K562 (cell line): ENCODE results near the gene IMMP2L. TPM values are rescaled to one million over a fixed set of nuclear protein-coding genes. Genes with fewer than 3 reads are reported as not detected.

ENCODE experiments used
- CXXC5 ChIP-seq: fragments of 250-450 bp; sonication (Bioruptor Pico); IDR thresholded peaks from 2 replicates; pipeline ENCODE4 v1.8.0; 2022; ENCODE audit warnings: inconsistent platforms, mild to moderate bottlenecking, moderate library complexity
- ELF4 ChIP-seq: fragments of 450-650 bp; formaldehyde crosslinking; IDR thresholded peaks from 2 replicates; pipeline ENCODE4 v1.4.0; 2022; ENCODE audit warnings: missing genetic modification characterization
- FOXP1 ChIP-seq: sonication (generic); formaldehyde crosslinking; IDR thresholded peaks from 2 replicates; pipeline ENCODE4 v1.8.0; 2022; ENCODE audit warnings: mild to moderate bottlenecking, missing genetic modification reagents
- POLR3A ChIP-seq: IDR thresholded peaks from 2 replicates; pipeline ENCODE4 v1.6.1; 2011; ENCODE audit warnings: borderline replicate concordance, mild to moderate bottlenecking, moderate library complexity; ENCODE audit not compliant: insufficient read length, insufficient read depth; ENCODE audit errors: extremely low read depth
- SAFB2 ChIP-seq: fragments of 200-400 bp; formaldehyde crosslinking; IDR thresholded peaks from 2 replicates; pipeline ENCODE4 v1.6.1; 2018; ENCODE audit warnings: borderline replicate concordance, low read length, low read depth, moderate library complexity; ENCODE audit not compliant: severe bottlenecking
- SIX5 ChIP-seq, 2 experiments: IDR thresholded peaks; 2 replicates each; pipeline ENCODE4 v1.6.1; 2011; ENCODE audit warnings: low read length in 2 of 2, borderline replicate concordance in 1 of 2, low read depth in 1 of 2, mild to moderate bottlenecking in 1 of 2, moderate library complexity in 1 of 2; ENCODE audit not compliant: insufficient read depth in 1 of 2
- TCF3 ChIP-seq: sonication (generic); formaldehyde crosslinking; IDR thresholded peaks from 2 replicates; pipeline ENCODE4 v1.4.0; 2020; ENCODE audit warnings: mild to moderate bottlenecking, missing genetic modification reagents
- TFAP4 ChIP-seq: sonication (generic); formaldehyde crosslinking; IDR thresholded peaks from 2 replicates; pipeline ENCODE4 v1.8.0; 2022; ENCODE audit warnings: missing genetic modification reagents, mild to moderate bottlenecking, moderate library complexity, borderline replicate concordance
- ZKSCAN8 ChIP-seq: fragments of 200-800 bp; sonication (Bioruptor generic); IDR thresholded peaks from 2 replicates; pipeline ENCODE4 v1.6.1; 2016; ENCODE audit warnings: missing genetic modification characterization, missing compliant biosample characterization
- ZNF23 ChIP-seq: fragments of 250-450 bp; sonication (Bioruptor Pico); IDR thresholded peaks from 2 replicates; pipeline ENCODE4 v1.4.0; 2020; ENCODE audit warnings: mild to moderate bottlenecking
- ZNF282 ChIP-seq: sonication (generic); formaldehyde crosslinking; IDR thresholded peaks from 2 replicates; pipeline ENCODE4 v1.8.1; 2023; ENCODE audit warnings: missing genetic modification reagents
- ZNF764 ChIP-seq: fragments of 250-450 bp; sonication (Bioruptor Pico); IDR thresholded peaks from 2 replicates; pipeline ENCODE4 v1.4.0; 2020; ENCODE audit warnings: low read depth, mild to moderate bottlenecking, moderate library complexity
- polyA plus RNA-seq, 8 experiments: library from polyadenylated mRNA; depleted of rRNA in 4 of 8; stranded (reverse) in 5 of 8; unstranded in 3 of 8; fragments of >200 nt; fragmentation: Nextera tagmentation in 2 of 8; fragmentation: Illumina TruSeq in 1 of 8; extraction: Ambion mirVana in 2 of 8; extraction: Trizol in 1 of 8; gene quantifications; 2 replicates each; pipeline versions ENCODE4 v1.2.1 to v1.2.3, GENCODE V29; 2011 to 2014; ENCODE audit warnings: inconsistent platforms in 1 of 8, missing spikeins in 1 of 8
- total RNA-seq, 7 experiments: library from RNA; depleted of rRNA in 6 of 7; stranded (reverse); fragments of >200 nt in 6 of 7; fragmentation: Illumina TruSeq in 2 of 7; extraction: Trizol in 2 of 7; gene quantifications; 2 replicates each; pipeline versions ENCODE4 v1.2.1 to v1.2.3, GENCODE V29; 2011 to 2021; ENCODE audit warnings: low replicate concordance in 1 of 7
- TF ChIP-seq, protein P1 (sequence below): sonication (generic); formaldehyde crosslinking; IDR thresholded peaks from 2 replicates; pipeline ENCODE4 v1.8.1; 2023; ENCODE audit warnings: mild to moderate bottlenecking, missing genetic modification reagents
- TF ChIP-seq, protein P2 (sequence below): fragments of 450-650 bp; formaldehyde crosslinking; IDR thresholded peaks from 2 replicates; pipeline ENCODE4 v1.4.0; 2020; ENCODE audit warnings: mild to moderate bottlenecking, moderate library complexity
- TF ChIP-seq, protein P3 (sequence below): fragments of 250-450 bp; sonication (Bioruptor Pico); IDR thresholded peaks from 2 replicates; pipeline ENCODE4 v1.5.0; 2020; ENCODE audit warnings: mild to moderate bottlenecking
- TF ChIP-seq, protein P4 (sequence below): sonication (generic); formaldehyde crosslinking; IDR thresholded peaks from 2 replicates; pipeline ENCODE4 v1.8.0; 2023; ENCODE audit warnings: mild to moderate bottlenecking, missing genetic modification reagents

The IMMP2L gene
- total and polyA plus RNA-seq, 9 of the 15 experiments (the other 6 are each of a cell fraction or from before 2014, with no cell fraction given) = 29.7 to 116 (median 53.0) TPM

GRCh38 chr7:111561904-111562732, at the start of gene IMMP2L (continued):
- TF ChIP-seq ELF4 (0 out of 2 replicates have a peak, but pooled peaks have one; percentile 29), POLR3A (no peak), CXXC5 (CRISPR knock-in tag) (peak; percentile 96), SIX5 (IDR thresholded peaks at IDR 0.05; ENCODE audit: borderline replicate concordance in 1 of 2, insufficient read depth in 1 of 2, low read depth in 1 of 2, low read length in 2 of 2) (no peak), TFAP4 (CRISPR knock-in tag) (peak; percentile 85), SAFB2 (no peak), ZKSCAN8 (CRISPR knock-in tag) (no peak), ZNF282 (CRISPR knock-in tag) (no peak), ZNF764 (CRISPR knock-in tag) (no peak; the same call in 1 of the 2 replicates), ZNF23 (CRISPR knock-in tag) (peak; percentile 40; the same call in 1 of the 2 replicates), FOXP1 (CRISPR knock-in tag) (peak; percentile 87), TCF3 (CRISPR knock-in tag) (no peak)
- TF ChIP-seq, protein P1, sequence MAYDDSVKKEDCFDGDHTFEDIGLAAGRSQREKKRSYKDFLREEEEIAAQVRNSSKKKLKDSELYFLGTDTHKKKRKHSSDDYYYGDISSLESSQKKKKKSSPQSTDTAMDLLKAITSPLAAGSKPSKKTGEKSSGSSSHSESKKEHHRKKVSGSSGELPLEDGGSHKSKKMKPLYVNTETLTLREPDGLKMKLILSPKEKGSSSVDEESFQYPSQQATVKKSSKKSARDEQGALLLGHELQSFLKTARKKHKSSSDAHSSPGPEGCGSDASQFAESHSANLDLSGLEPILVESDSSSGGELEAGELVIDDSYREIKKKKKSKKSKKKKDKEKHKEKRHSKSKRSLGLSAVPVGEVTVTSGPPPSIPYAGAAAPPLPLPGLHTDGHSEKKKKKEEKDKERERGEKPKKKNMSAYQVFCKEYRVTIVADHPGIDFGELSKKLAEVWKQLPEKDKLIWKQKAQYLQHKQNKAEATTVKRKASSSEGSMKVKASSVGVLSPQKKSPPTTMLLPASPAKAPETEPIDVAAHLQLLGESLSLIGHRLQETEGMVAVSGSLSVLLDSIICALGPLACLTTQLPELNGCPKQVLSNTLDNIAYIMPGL (CRISPR knock-in tag) = peak; percentile 97
- TF ChIP-seq, protein P2, sequence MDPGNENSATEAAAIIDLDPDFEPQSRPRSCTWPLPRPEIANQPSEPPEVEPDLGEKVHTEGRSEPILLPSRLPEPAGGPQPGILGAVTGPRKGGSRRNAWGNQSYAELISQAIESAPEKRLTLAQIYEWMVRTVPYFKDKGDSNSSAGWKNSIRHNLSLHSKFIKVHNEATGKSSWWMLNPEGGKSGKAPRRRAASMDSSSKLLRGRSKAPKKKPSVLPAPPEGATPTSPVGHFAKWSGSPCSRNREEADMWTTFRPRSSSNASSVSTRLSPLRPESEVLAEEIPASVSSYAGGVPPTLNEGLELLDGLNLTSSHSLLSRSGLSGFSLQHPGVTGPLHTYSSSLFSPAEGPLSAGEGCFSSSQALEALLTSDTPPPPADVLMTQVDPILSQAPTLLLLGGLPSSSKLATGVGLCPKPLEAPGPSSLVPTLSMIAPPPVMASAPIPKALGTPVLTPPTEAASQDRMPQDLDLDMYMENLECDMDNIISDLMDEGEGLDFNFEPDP (CRISPR knock-in tag) = peak; percentile 49; the same call in 1 of the 2 replicates
- TF ChIP-seq, protein P3, sequence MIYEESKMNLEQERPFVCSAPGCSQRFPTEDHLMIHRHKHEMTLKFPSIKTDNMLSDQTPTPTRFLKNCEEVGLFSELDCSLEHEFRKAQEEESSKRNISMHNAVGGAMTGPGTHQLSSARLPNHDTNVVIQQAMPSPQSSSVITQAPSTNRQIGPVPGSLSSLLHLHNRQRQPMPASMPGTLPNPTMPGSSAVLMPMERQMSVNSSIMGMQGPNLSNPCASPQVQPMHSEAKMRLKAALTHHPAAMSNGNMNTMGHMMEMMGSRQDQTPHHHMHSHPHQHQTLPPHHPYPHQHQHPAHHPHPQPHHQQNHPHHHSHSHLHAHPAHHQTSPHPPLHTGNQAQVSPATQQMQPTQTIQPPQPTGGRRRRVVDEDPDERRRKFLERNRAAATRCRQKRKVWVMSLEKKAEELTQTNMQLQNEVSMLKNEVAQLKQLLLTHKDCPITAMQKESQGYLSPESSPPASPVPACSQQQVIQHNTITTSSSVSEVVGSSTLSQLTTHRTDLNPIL = no peak
- TF ChIP-seq, protein P4, sequence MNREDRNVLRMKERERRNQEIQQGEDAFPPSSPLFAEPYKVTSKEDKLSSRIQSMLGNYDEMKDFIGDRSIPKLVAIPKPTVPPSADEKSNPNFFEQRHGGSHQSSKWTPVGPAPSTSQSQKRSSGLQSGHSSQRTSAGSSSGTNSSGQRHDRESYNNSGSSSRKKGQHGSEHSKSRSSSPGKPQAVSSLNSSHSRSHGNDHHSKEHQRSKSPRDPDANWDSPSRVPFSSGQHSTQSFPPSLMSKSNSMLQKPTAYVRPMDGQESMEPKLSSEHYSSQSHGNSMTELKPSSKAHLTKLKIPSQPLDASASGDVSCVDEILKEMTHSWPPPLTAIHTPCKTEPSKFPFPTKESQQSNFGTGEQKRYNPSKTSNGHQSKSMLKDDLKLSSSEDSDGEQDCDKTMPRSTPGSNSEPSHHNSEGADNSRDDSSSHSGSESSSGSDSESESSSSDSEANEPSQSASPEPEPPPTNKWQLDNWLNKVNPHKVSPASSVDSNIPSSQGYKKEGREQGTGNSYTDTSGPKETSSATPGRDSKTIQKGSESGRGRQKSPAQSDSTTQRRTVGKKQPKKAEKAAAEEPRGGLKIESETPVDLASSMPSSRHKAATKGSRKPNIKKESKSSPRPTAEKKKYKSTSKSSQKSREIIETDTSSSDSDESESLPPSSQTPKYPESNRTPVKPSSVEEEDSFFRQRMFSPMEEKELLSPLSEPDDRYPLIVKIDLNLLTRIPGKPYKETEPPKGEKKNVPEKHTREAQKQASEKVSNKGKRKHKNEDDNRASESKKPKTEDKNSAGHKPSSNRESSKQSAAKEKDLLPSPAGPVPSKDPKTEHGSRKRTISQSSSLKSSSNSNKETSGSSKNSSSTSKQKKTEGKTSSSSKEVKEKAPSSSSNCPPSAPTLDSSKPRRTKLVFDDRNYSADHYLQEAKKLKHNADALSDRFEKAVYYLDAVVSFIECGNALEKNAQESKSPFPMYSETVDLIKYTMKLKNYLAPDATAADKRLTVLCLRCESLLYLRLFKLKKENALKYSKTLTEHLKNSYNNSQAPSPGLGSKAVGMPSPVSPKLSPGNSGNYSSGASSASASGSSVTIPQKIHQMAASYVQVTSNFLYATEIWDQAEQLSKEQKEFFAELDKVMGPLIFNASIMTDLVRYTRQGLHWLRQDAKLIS = peak; percentile 61
